ENCODE results near the gene BHLHE40. TPM values are rescaled to one million over a fixed set of nuclear protein-coding genes. Genes with fewer than 3 reads are reported as not detected.

BHLHE40 gene
- total RNA-seq, 1 donor from 2014 or later, result 0.21 TPM

- TF ChIP-seq CTCF (conservative IDR thresholded peaks at IDR 0.05), result peak; percentile 43
- peaks cover 21% of the 10 kb centered on the region for H3K4me1 Mint-ChIP-seq
- H3K27ac Mint-ChIP-seq (ENCODE audit: unreplicated experiment), result no peak overlapping the region
- no peak for DNase-seq (ENCODE audit: low read depth, low spot score)
- H3K27me3 Mint-ChIP-seq (ENCODE audit: low read depth), result peaks cover 88% of the 10 kb centered on the region
- peak overlapping the region; percentile 78 for H3K4me3 Mint-ChIP-seq
- no peaks in the 10 kb centered on the region for H3K36me3 Mint-ChIP-seq (ENCODE audit: low read depth)
- no peaks in the 10 kb centered on the region for H3K9me3 Mint-ChIP-seq
Measured at GRCh38 chr3:4981665-4982494, 2.6 kb downstream of the BHLHE40 start.

GRCh38 chr3:4982773-4983738, 3.8 kb downstream of the BHLHE40 start:
- Mint-ChIP-seq H3K36me3 (ENCODE audit: low read depth) (no peaks in the 10 kb centered on the region), H3K27me3 (ENCODE audit: low read depth) (peaks cover 80% of the 10 kb centered on the region), H3K9me3 (no peaks in the 10 kb centered on the region), H3K27ac (ENCODE audit: unreplicated experiment) (no peak overlapping the region), H3K4me1 (peaks cover 15% of the 10 kb centered on the region), H3K4me3 (peak overlapping the region; percentile 14)
- DNase-seq (ENCODE audit: low read depth, low spot score), result no peak
- no peak for TF ChIP-seq CTCF (conservative IDR thresholded peaks at IDR 0.05)

GRCh38 chr3:4983739-4984510, 4.7 kb downstream of the BHLHE40 start:
- Mint-ChIP-seq H3K4me3 (peak overlapping the region; percentile 14), H3K27me3 (ENCODE audit: low read depth) (peaks cover 77% of the 10 kb centered on the region), H3K9me3 (no peaks in the 10 kb centered on the region), H3K27ac (ENCODE audit: unreplicated experiment) (no peak overlapping the region), H3K36me3 (ENCODE audit: low read depth) (no peaks in the 10 kb centered on the region), H3K4me1 (peaks cover 15% of the 10 kb centered on the region)
- TF ChIP-seq CTCF (conservative IDR thresholded peaks at IDR 0.05), result no peak
- DNase-seq (ENCODE audit: low read depth, low spot score), result no peak

DNA sequence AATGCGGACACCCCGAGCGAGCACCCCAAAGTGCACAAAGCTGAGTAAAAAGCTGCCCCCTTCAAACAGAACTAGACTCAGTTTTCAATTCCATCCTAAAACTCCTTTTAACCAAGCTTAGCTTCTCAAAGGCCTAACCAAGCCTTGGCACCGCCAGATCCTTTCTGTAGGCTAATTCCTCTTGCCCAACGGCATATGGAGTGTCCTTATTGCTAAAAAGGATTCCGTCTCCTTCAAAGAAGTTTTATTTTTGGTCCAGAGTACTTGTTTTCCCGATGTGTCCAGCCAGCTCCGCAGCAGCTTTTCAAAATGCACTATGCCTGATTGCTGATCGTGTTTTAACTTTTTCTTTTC, 5.3 kb downstream of the BHLHE40 start:
- Mint-ChIP-seq H3K27ac (ENCODE audit: unreplicated experiment) (no peak overlapping the region), H3K9me3 (no peaks in the 10 kb centered on the region), H3K36me3 (ENCODE audit: low read depth) (no peaks in the 10 kb centered on the region), H3K4me1 (peaks cover 15% of the 10 kb centered on the region), H3K27me3 (ENCODE audit: low read depth) (peaks cover 72% of the 10 kb centered on the region), H3K4me3 (peak overlapping the region; percentile 10)
- TF ChIP-seq CTCF (conservative IDR thresholded peaks at IDR 0.05), result no peak
- no peak for DNase-seq (ENCODE audit: low read depth, low spot score)

Measured in neural crest cell (in vitro differentiated cells).